NCI-H2107 (cell line): ENCODE measurements around the gene GPR89B.
"Not testable (repeated sequence)": the region's sequence is repeated elsewhere in the genome, so short reads cannot be mapped to it uniquely, and the experiment has no call there.

Experiments
- DNase-seq: peaks from one replicate; lab custom pipeline; 2025; lab: John Stamatoyannopoulos, UW

GPR89B gene

GRCh38 chr1:148032690-148033089 is 104.5 kb downstream of the GPR89B start:
- not testable (repeated sequence) for DNase-seq

- not testable (repeated sequence) for DNase-seq
These were observed 104.9 kb downstream of the GPR89B start for GRCh38 chr1:148033147-148033546.

- DNase-seq = not testable (repeated sequence)
These were observed 109.7 kb downstream of the GPR89B start for GRCh38 chr1:148037850-148038461.

- not testable (repeated sequence) for DNase-seq
These were observed 110.5 kb downstream of the GPR89B start for GRCh38 chr1:148038462-148039333.
